ENCODE results near the gene SLC35E1. TPM values are rescaled to one million over a fixed set of nuclear protein-coding genes. Genes with fewer than 3 reads are reported as not detected.

SLC35E1 gene
- total RNA-seq, 2 donors from 2014 or later = 26.6 to 30.6 TPM

DNA sequence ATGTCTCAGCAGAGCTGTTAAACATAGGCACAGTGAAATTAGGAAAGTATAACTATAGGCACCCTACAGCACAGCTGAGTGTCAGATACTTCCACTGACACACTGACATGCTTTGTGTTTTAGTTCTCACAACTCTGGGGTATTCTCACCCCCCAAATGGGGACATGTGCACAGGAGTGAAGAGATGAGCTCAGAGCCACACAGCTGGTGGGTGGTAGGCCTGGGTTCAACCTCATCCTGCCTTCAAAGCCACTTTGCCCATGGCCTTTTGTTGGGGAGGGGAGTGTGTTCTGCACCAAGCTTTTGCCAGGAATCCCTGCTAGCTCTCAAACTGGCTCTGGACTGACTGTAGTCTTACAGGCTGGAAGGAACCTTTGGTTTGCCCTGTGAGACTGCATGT, 1.7 kb upstream of the SLC35E1 start:
- Histone ChIP-seq H3K9me3 (ENCODE audit: control insufficient read depth, low read length) (no peaks in the 10 kb centered on the region), H3K27me3 (ENCODE audit: control insufficient read depth, insufficient read depth, low read length, poor library complexity, severe bottlenecking) (no peaks in the 10 kb centered on the region), H3K27ac (ENCODE audit: low read depth, low read length) (no peak overlapping the region), H3K4me1 (ENCODE audit: control insufficient read depth, insufficient read depth, low read length) (no peaks in the 10 kb centered on the region), H3K9ac (ENCODE audit: extremely low read depth, low read length, poor library complexity, severe bottlenecking) (no peak overlapping the region), H3K4me3 (ENCODE audit: low read length) (peak overlapping the region; percentile 89), H3K36me3 (ENCODE audit: control insufficient read depth, insufficient read depth, low read length) (peaks cover 36% of the 10 kb centered on the region)
- H3K4me1 Mint-ChIP-seq = peaks cover 16% of the 10 kb centered on the region
- H3K27me3 Mint-ChIP-seq (ENCODE audit: insufficient read depth) = no peaks in the 10 kb centered on the region
- H3K4me3 Mint-ChIP-seq = peak overlapping the region; percentile 98
- H3K36me3 Mint-ChIP-seq (ENCODE audit: low read depth) = peaks cover 27% of the 10 kb centered on the region
- DNase-seq = no peak
- TF ChIP-seq, protein P1, sequence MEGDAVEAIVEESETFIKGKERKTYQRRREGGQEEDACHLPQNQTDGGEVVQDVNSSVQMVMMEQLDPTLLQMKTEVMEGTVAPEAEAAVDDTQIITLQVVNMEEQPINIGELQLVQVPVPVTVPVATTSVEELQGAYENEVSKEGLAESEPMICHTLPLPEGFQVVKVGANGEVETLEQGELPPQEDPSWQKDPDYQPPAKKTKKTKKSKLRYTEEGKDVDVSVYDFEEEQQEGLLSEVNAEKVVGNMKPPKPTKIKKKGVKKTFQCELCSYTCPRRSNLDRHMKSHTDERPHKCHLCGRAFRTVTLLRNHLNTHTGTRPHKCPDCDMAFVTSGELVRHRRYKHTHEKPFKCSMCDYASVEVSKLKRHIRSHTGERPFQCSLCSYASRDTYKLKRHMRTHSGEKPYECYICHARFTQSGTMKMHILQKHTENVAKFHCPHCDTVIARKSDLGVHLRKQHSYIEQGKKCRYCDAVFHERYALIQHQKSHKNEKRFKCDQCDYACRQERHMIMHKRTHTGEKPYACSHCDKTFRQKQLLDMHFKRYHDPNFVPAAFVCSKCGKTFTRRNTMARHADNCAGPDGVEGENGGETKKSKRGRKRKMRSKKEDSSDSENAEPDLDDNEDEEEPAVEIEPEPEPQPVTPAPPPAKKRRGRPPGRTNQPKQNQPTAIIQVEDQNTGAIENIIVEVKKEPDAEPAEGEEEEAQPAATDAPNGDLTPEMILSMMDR (conservative IDR thresholded peaks at IDR 0.05) = no peak
- no peak overlapping the region for H3K27ac Mint-ChIP-seq
- no peaks in the 10 kb centered on the region for H3K9me3 Mint-ChIP-seq

DNA sequence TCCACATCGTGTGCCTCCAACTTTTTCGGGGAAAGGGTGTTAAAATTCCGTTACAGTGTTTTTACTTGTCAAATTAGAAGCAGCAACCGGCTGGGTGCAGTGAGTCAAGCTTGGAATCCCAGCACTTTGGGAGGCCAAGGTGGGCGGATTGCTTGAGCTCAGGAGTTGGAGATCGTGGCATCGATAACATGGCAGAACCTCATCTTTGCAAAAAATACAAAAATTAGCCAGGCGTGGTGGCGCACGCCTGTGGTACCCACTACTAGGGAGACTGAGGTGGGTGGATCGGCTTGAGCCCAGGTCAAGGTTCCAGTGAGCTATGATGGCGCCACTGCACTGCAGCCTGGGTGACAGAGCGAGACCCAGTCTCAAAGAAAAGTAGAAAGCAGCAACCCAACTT, 1.1 kb upstream of the SLC35E1 start:
- DNase-seq = no peak
- Mint-ChIP-seq H3K9me3 (no peaks in the 10 kb centered on the region), H3K27me3 (ENCODE audit: insufficient read depth) (no peaks in the 10 kb centered on the region), H3K36me3 (ENCODE audit: low read depth) (peaks cover 26% of the 10 kb centered on the region), H3K4me1 (peaks cover 16% of the 10 kb centered on the region), H3K27ac (peak overlapping the region; percentile 98), H3K4me3 (peak overlapping the region; percentile 98)
- no peaks in the 10 kb centered on the region for H3K27me3 ChIP-seq (ENCODE audit: control insufficient read depth, insufficient read depth, low read length, poor library complexity, severe bottlenecking)
- H3K36me3 ChIP-seq (ENCODE audit: control insufficient read depth, insufficient read depth, low read length) = peaks cover 36% of the 10 kb centered on the region
- peak overlapping the region; percentile 89 for H3K4me3 ChIP-seq (ENCODE audit: low read length)
- 70 to 73% methylated on average over 12 to 13 of the region's 13 CpGs for WGBS, 2 experiments (ENCODE audit: insufficient coverage in 1 of 2, insufficient read length in 1 of 2)
- no peaks in the 10 kb centered on the region for H3K9me3 ChIP-seq (ENCODE audit: control insufficient read depth, low read length)
- TF ChIP-seq, protein P1 (conservative IDR thresholded peaks at IDR 0.05) = no peak
- no peaks in the 10 kb centered on the region for H3K4me1 ChIP-seq (ENCODE audit: control insufficient read depth, insufficient read depth, low read length)
- H3K27ac ChIP-seq (ENCODE audit: low read depth, low read length) = no peak overlapping the region
- H3K9ac ChIP-seq (ENCODE audit: extremely low read depth, low read length, poor library complexity, severe bottlenecking) = peak overlapping the region; percentile 78

DNA sequence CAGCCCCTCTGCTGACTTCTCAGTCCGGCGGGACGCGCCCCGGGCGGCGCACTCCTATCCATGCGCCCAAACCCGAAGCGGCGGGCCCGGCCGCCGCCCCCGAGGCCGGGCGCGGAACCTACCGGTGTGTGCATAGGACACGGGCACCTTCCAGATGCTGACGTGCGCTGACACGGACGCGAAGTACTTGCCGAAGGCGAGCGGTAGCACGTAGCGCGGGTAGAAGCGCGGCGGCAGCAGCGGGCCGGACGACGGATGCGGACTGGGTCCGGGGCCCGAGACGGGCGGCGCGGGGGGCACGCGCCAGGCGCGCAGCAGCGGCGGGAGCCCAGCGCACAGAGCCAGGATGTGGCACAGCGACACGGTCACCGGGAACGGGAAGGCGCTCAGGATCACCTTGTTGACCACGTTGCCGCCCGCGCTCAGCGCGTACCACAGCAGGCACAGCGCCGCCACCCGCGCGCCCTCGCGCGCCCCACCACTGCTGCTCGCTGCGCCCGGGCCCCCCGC, 338 bp downstream of the SLC35E1 start:
- Histone ChIP-seq H3K4me3 (ENCODE audit: low read length) (peak overlapping the region; percentile 86), H3K9ac (ENCODE audit: extremely low read depth, low read length, poor library complexity, severe bottlenecking) (peak overlapping the region; percentile 75), H3K27me3 (ENCODE audit: control insufficient read depth, insufficient read depth, low read length, poor library complexity, severe bottlenecking) (no peaks in the 10 kb centered on the region), H3K9me3 (ENCODE audit: control insufficient read depth, low read length) (no peaks in the 10 kb centered on the region), H3K36me3 (ENCODE audit: control insufficient read depth, insufficient read depth, low read length) (peaks cover 42% of the 10 kb centered on the region), H3K27ac (ENCODE audit: low read depth, low read length) (no peak overlapping the region), H3K4me1 (ENCODE audit: control insufficient read depth, insufficient read depth, low read length) (no peaks in the 10 kb centered on the region)
- no peaks in the 10 kb centered on the region for H3K27me3 Mint-ChIP-seq (ENCODE audit: insufficient read depth)
- no peak for DNase-seq
- TF ChIP-seq, protein P1 (conservative IDR thresholded peaks at IDR 0.05) = no peak
- peak overlapping the region; percentile 26 for H3K27ac Mint-ChIP-seq
- H3K4me3 Mint-ChIP-seq = peak overlapping the region; percentile 98
- WGBS, 2 experiments (ENCODE audit: insufficient coverage in 1 of 2, insufficient read length in 1 of 2) = 0 to 1% methylated on average over 35 to 75 of the region's 75 CpGs
- H3K36me3 Mint-ChIP-seq (ENCODE audit: low read depth) = peaks cover 35% of the 10 kb centered on the region
- H3K4me1 Mint-ChIP-seq = peaks cover 16% of the 10 kb centered on the region
- no peaks in the 10 kb centered on the region for H3K9me3 Mint-ChIP-seq
